Psoas muscle (tissue), 8 donors: ENCODE results near the gene BTK. TPM values are rescaled to one million over a fixed set of nuclear protein-coding genes. Genes with fewer than 3 reads are reported as not detected.

Experiments used
- ATAC-seq, 4 donors: fragments of 200-7000 bp; cut with Tn5 transposase; one replicate each; pipeline ENCODE4 v1.9.1; 2020; ENCODE audit warnings: moderate library complexity in 3 of 4, mild to moderate bottlenecking in 2 of 4
- DNase-seq, 2 donors: peaks; one replicate each; pipeline ENCODE4 v3.0.0-alpha.2; 2020
- H3K27ac ChIP-seq: fragments of 200-600 bp; one replicate; pipeline ENCODE4 v1.8.0; 2022
- H3K27me3 ChIP-seq, 3 donors: fragments of 200-600 bp in 1 of 3; one replicate each; pipeline versions ENCODE4 v1.6.1 to v1.8.0; 2013 to 2022; ENCODE audit warnings: low read length in 2 of 3, mild to moderate bottlenecking in 2 of 3, moderate library complexity in 1 of 3; ENCODE audit not compliant: insufficient read depth in 3 of 3
- H3K36me3 ChIP-seq, 2 donors: fragments of 200-600 bp in 1 of 2; one replicate each; pipeline versions ENCODE4 v1.6.1 to v1.8.0; 2013 to 2022; ENCODE audit warnings: low read depth in 1 of 2, mild to moderate bottlenecking in 1 of 2, moderate library complexity in 1 of 2; ENCODE audit not compliant: insufficient read depth in 1 of 2
- H3K4me1 ChIP-seq: fragments of 200-600 bp; one replicate; pipeline ENCODE4 v1.8.0; 2022
- H3K4me3 ChIP-seq: fragments of 200-600 bp; one replicate; pipeline ENCODE4 v1.8.0; 2022; ENCODE audit warnings: mild to moderate bottlenecking
- H3K9me3 ChIP-seq: fragments of 200-600 bp; one replicate; pipeline ENCODE4 v1.8.0; 2022
- CTCF ChIP-seq: fragments of 200-600 bp; IDR thresholded peaks from one replicate; pipeline ENCODE4 v1.8.0; 2022; ENCODE audit warnings: antibody characterized with exemption
- WGBS, 3 donors: extraction: QIAGEN DNeasy Blood & Tissue Kit; methylation state at CpG; one replicate each; pipeline versions ENCODE4 v1.1.6 to v1.1.7; 2013; 5-methylcytosine and 5-hydroxymethylcytosine counted together
- intact Hi-C, 2 donors: fragments of 100-400 bp; cut with DNase I; formaldehyde crosslinking; loops; one replicate each; pipeline versions ENCODE4 v1.11.0 to v1.14.2; 2022
- long read RNA-seq, 2 donors: library from polyadenylated mRNA; unstranded; transcript quantifications; one replicate each; pipeline ENCODE4 v2.0.0, GENCODE V29; 2021
- polyA plus RNA-seq, 3 donors: library from polyadenylated mRNA; stranded (reverse); fragments of 200-250 nt; gene quantifications; one replicate each; pipeline ENCODE4 v1.2.3, GENCODE V29; 2013
- total RNA-seq, 4 donors: library from RNA; stranded (reverse); fragmentation: NEBNext Ultra II Directional in 2 of 4; extraction: Animal tissue kit (Norgen Biotek cat#: 25700) in 2 of 4; gene quantifications; one replicate each; pipeline versions ENCODE4 v1.2.1 to v1.2.4, GENCODE V29; 2021 to 2023
- donor health status: healthy with polysubstance abuse.
- donor health status: DM: no; HTN: no; CAD: no; lungs with moderate emphysema.
- donor health status: Bipolar disorder and iron deficiency.
- donor health status: healthy.
- donor health status: DM: yes; HTN: yes; CAD: no.
- donor health status: DM: no; HTN: no; CAD: no.
- donor health status: DM: no; HTN: no; CAD: no.
- donor health status: DM: yes; HTN: yes; CAD: no.

Gene BTK
- 1 to 10 TPM in 3 of 4 donors, under 1 TPM in 1; 0.81 to 2.0 (median 1.3) TPM for total RNA-seq
- under 1 TPM; 0.27 to 0.47 (median 0.37) TPM for polyA plus RNA-seq
- long read RNA-seq, donor 1, partial matches to known transcripts: 0 of 1 reads
- long read RNA-seq, donor 1, other reads (novel, unspliced or antisense): 0 of 1 reads
- long read RNA-seq, donor 2, partial matches to known transcripts: 0 of 2 reads
- long read RNA-seq, donor 2, other reads (novel, unspliced or antisense): 1 of 2 reads

DNA sequence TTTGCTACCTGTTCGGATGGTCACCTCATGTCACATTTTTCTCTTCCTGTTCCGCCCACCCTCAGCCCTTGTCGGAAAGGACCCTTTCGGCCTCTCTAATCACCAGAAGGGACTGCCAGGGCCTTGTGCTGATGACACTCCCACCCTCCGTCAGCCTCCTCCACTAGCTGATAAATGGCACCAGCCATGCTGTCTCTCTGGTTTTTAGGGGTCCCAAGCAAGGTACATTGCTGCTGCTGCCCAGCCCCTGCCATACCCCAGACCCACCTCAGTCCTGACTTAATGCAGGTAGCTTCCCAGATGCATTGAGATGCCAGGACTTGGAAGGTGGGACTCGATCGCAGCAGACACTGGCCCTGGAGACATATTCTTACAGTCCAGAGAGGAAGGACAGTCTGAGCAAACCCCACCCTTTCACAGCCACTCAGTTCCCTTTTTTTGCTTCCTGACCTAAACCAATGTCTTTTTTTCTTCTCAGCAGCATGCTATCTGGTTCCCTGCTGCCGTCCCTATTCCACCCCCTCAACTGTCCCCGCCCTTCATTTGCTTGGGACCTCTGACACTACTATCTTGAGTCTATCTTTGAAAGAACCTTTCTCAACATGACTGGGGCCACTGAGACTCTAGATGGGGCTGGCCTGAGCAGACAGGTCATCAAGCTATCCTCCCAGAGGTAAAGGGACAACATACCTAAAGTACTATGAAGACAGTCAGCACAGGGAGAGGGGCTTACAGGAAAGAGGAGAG, at the start of gene BTK:
Gene BTK (minus strand): TSS at position 397 of the 747 bp plus-strand sequence. CDS start 10,907 bp downstream, outside the sequence.
- no peak for DNase-seq
- Histone ChIP-seq H3K9me3 (no peaks in the 10 kb centered on the region), H3K36me3 (no peaks in the 10 kb centered on the region), H3K4me3 (no peak within 1 kb of the TSS), H3K27ac (no peak within 1 kb of the TSS), H3K4me1 (no peaks in the 10 kb centered on the region), H3K27me3 (no peaks in the 10 kb centered on the region)
- ATAC-seq: no peak
- 70 to 81% (median 79%) methylated on average over 9 of the region's 9 CpGs for WGBS, 3 donors
- intact Hi-C loops: no loop called here
- no peak for TF ChIP-seq CTCF

DNA sequence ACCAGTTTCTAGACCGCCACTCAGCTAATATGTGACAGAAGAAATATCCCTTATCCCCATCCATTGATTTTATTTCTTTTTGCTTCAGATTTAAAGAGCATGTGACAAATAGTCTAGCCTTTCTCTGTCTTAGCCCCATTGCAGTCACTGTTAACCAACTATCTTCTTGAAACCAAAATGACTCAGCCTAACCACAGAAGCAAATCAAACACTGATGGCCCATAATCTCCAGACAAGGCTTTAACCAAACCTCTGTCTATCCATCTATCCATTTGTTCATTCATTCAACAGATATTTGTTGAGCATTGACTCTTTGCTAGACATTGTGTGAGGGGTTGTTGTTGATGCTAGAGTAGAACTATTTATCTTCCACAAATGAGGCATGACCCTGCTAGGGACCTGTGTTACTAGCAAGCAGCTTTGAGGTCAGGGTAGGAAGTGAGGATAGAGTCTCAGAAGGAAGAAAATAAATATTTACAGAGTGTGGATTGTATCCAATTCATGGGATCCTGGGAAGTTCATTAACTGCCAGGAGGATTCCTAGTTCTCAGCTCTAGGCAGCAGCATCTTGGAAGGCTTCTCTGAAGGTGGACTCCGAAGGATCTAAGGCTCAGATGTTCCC, 44.6 kb upstream of the BTK start:
- ATAC-seq (no peak), DNase-seq (no peak)
- Histone ChIP-seq H3K36me3 (peaks cover 0 to 12% of the 10 kb centered on the region in 2 donors), H3K9me3 (peaks cover 5% of the 10 kb centered on the region), H3K4me3 (no peak overlapping the region), H3K27me3 (no peaks in the 10 kb centered on the region), H3K4me1 (no peaks in the 10 kb centered on the region), H3K27ac (no peak overlapping the region)
- intact Hi-C loops: no loop called here
- WGBS, 3 donors: 77 to 94% (median 90%) methylated on average over 2 of the region's 2 CpGs
- no peak for TF ChIP-seq CTCF

DNA sequence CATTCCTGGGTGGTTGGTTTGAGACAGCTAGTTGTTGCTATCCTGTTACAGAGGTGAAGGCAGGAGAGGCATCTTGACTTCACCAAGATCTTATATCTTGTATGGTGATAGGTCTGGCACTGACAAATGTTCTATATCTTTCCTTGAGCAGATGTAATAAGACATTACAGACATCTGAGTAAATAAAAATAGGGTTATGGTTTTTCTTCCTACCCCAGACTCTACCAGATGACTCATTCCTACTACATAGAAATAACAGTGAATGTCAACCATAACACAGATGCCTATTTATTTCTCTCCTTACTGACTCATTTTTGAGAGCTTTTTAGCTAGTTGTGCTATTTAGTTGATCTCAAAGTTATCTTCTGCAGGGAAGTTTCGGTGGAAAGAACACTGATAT, 43.9 kb upstream of the BTK start:
- Histone ChIP-seq H3K36me3 (peaks cover 0 to 12% of the 10 kb centered on the region in 2 donors), H3K27ac (no peak overlapping the region), H3K4me1 (no peaks in the 10 kb centered on the region), H3K4me3 (no peak overlapping the region), H3K27me3 (no peaks in the 10 kb centered on the region), H3K9me3 (peaks cover 5% of the 10 kb centered on the region)
- no peak for ATAC-seq
- no peak for TF ChIP-seq CTCF
- DNase-seq: no peak
- intact Hi-C loops: no loop called here
- WGBS, 3 donors: 68 to 96% (median 93%) methylated on average over 1 of the region's 1 CpG

GRCh38 chrX:101427954-101428353, 42.0 kb upstream of the BTK start:
- DNase-seq (no peak), ATAC-seq (no peak)
- H3K27ac ChIP-seq: no peak overlapping the region
- TF ChIP-seq CTCF: no peak
- intact Hi-C loops: no loop called here
- peaks cover 0 to 26% of the 10 kb centered on the region in 2 donors for H3K36me3 ChIP-seq
- H3K4me1 ChIP-seq: no peaks in the 10 kb centered on the region
- peaks cover 5% of the 10 kb centered on the region for H3K9me3 ChIP-seq
- H3K27me3 ChIP-seq: no peaks in the 10 kb centered on the region
- WGBS, 3 donors: 85 to 100% (median 96%) methylated on average over 2 of the region's 2 CpGs
- H3K4me3 ChIP-seq: no peak overlapping the region
